Stimulated activated CD4-positive, alpha-beta T cell treated with anti-CD3 and anti-CD28 coated beads, Interleukin-12 subunit alpha, Interleukin-12 subunit beta, amount 100 ng/mL, for 48 hours (primary cell): ENCODE data around the gene POLA1.
"Not testable (repeated sequence)": the region's sequence is repeated elsewhere in the genome, so short reads cannot be mapped to it uniquely, and the experiment has no call there.

ENCODE experiments used
- DNase-seq, 3 donors: peaks; one replicate each; pipeline ENCODE4 v3.0.0-alpha.2; 2020; ENCODE audit warnings: low read depth in 2 of 3, low spot score in 1 of 3

The POLA1 gene, protein sequence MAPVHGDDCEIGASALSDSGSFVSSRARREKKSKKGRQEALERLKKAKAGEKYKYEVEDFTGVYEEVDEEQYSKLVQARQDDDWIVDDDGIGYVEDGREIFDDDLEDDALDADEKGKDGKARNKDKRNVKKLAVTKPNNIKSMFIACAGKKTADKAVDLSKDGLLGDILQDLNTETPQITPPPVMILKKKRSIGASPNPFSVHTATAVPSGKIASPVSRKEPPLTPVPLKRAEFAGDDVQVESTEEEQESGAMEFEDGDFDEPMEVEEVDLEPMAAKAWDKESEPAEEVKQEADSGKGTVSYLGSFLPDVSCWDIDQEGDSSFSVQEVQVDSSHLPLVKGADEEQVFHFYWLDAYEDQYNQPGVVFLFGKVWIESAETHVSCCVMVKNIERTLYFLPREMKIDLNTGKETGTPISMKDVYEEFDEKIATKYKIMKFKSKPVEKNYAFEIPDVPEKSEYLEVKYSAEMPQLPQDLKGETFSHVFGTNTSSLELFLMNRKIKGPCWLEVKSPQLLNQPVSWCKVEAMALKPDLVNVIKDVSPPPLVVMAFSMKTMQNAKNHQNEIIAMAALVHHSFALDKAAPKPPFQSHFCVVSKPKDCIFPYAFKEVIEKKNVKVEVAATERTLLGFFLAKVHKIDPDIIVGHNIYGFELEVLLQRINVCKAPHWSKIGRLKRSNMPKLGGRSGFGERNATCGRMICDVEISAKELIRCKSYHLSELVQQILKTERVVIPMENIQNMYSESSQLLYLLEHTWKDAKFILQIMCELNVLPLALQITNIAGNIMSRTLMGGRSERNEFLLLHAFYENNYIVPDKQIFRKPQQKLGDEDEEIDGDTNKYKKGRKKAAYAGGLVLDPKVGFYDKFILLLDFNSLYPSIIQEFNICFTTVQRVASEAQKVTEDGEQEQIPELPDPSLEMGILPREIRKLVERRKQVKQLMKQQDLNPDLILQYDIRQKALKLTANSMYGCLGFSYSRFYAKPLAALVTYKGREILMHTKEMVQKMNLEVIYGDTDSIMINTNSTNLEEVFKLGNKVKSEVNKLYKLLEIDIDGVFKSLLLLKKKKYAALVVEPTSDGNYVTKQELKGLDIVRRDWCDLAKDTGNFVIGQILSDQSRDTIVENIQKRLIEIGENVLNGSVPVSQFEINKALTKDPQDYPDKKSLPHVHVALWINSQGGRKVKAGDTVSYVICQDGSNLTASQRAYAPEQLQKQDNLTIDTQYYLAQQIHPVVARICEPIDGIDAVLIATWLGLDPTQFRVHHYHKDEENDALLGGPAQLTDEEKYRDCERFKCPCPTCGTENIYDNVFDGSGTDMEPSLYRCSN (N-terminal part only)

DNA sequence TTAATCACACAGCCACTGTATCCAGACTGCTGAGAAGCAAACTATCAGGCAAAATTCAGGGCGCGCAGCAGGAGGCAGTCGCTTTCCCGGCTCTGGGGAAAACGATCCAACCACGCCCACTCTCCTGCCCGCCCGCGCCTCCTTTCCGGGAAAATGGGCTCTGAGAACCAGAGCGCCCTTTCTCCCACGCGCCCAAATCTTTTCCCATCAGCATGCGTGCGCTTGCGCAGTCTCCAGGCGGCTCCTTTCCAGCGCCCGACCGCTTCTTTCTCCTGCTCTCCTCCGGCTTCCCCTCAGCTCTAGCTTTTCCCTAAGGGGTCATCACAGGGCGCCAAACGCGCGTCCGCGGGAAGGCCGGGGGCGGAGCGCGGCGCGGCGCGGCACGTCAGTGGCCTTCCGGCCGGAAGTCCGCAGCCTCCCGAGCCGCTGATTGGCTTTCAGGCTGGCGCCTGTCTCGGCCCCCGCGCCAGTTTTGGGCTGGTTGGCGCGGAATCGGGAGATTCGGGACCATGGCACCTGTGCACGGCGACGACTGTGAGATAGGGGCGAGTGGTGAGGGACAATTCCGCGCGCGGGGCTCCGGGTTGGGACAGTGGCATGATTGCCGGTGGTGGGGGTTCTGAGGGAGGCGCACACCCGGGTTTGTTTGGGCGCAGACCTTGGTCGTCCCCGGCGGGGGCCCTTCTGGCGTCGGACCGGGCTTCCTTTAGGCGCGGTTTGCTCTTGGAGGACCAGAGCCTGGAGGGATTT is at the start of gene POLA1:
Gene POLA1, plus strand, starts transcription at position 466 of the 750 bp plus-strand sequence. Its CDS starts 44 bp downstream, at position 510.
- peak; percentile 66 to 81 (median 77) for DNase-seq

GRCh38 chrX:24646006-24646405 is 47.7 kb upstream of the POLA1 start:
- no peak for DNase-seq

GRCh38 chrX:24646745-24647182 is 47.0 kb upstream of the POLA1 start:
- DNase-seq = no peak

DNA sequence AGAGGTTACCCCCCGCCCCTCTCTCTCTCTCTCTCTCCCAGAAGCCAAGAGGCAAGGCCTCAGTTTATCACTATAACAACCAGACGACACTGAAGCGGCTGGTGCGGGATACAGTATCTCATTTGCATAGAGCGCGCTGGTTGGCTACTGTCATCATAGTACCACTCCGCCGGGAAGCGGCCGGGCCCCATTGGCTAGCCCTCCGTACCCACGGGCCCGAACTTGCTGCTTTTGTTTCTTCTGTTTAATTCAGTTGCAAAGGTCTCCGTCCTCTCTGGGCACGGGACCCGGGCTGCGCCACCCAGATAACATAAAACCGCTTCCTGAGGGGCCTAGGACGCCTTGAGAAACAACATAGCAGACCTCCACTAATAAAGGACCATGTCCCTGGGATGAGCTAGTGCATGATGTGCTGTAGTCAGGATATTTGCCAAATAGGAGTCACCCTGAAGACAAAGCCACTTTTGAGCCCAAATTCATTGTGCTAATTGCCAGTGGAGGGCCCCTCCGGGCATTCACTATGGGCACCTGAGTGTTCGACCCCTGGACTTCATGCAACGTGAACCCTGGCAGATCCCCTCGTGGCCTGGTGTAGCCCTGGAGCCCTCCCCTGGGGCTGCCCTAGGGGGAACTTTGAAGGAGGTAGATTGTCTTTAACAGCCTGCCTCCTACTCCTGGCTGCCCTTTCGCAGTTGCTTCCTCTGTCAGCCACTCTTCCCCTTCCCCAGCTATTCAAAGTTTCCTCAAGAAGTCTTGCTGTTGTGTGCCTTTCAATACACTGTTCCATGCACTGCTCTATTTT is 46.3 kb upstream of the POLA1 start, which contains the start of gene PCYT1B:
Gene PCYT1B, minus strand, starts transcription at position 91 of the 802 bp plus-strand sequence. CDS start 242 bp downstream, outside the sequence.
- DNase-seq = peak; percentile 26 to 38 (median 30)

DNA sequence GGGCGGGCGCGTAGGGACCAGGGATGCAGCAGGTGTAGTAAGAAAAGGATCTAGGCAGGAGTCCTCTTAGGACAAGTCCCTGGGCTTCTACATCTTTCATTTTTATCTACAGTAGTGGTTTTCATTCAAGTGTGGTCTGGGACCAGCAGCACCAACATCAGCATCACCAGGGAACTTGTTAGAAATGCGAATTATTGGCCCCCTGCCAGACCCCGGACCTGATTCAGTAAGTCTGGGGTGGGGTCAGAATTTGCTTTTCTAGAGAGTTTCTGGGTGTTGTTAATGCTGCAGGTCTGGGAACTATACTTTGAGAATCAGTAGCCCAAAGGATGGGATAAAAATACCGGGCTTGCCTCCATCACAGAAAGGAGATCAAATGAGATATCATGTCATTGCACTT is 45.2 kb upstream of the POLA1 start:
- no peak for DNase-seq

DNA sequence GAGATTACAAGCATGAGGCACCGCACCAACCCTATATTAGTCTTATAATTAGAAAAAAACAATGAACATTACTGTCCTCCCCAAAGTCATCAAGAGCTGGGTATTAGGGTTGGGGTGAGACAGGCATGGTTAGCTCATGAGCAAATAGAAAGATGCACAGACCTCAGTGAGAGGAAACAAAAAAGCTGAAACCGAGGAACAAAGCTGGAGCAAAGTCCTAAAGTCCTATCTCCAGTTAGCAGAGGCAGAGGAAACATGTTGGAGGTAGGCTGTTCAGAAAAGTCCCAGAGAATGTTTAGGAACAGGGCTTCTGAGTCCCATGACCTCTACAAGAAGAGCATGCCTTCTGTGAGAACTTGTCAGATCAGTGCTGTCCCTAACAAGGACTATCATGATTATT is 41.9 kb upstream of the POLA1 start:
- no peak for DNase-seq

GRCh38 chrX:24655679-24656078 is 38.0 kb upstream of the POLA1 start:
- not testable (repeated sequence) for DNase-seq

- DNase-seq = no peak
Measured at GRCh38 chrX:24657671-24658386, 35.9 kb upstream of the POLA1 start.

DNA sequence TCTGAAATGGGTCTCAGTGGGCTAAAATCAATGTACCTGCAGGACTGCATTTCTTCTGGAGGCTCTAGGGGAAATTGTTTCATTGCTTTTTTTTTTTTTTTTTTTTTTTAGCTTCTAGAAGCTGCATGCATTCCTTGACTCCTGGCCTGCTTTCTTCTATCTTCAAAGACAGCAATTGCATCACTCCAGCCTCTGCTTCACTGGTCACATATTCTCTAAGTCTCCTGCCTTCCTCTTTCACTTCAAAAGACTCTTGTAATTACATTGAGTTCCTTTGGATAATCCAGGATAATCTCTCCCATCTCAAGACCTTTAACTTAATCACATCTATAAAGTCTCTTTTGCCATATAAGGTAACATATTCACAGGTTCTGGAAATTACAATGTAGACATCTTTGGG is 35.3 kb upstream of the POLA1 start:
- no peak for DNase-seq

GRCh38 chrX:24659106-24659505 is 34.6 kb upstream of the POLA1 start:
- no peak for DNase-seq

DNA sequence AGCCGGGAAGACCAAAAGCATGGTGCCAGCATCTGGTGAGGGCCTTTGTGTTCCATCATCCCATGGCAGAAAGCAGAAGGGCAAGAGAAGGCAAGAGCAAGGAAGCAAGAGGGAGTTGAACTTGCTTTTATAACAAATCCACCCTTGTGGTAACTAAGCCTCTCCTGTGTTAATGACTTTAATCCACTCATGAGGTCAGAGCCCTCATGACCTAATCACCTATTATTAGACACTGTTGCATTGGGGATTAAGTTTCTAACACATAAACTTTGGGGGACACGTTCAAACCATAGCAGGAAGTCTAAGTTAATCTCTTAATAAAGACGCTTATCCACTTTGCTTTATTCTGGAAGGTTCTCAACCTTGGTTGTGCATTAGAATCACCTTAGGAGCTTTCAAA is 34.1 kb upstream of the POLA1 start:
- no peak for DNase-seq

GRCh38 chrX:24661292-24661691 is 32.4 kb upstream of the POLA1 start:
- DNase-seq = no peak

- no peak for DNase-seq
Measured at GRCh38 chrX:24662352-24662751, 31.4 kb upstream of the POLA1 start.

- no peak for DNase-seq
Measured at GRCh38 chrX:24668111-24668510, 25.6 kb upstream of the POLA1 start.

DNA sequence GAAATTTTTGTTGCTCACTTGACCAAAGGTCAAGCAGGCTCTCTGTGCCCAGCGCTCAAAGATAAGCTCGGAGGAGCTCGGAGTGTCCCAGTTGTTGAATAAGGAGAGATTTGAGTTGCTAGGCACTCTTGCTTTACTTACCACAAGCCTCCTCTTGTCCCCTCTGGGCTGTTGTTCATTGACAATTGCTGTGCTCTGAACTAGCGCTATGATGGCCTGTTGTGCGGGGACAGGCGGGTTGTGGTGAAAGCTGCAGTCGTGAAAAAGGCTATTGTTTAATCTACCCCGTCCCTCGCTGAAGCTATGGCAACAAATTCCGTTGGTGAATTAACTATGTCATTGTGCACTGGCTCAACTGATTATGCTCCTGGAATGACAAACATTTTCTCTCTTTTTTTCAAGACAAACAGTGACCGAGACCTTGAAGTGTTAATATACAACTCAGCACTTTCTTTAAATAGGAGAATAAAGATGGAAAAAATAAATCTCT is 21.0 kb upstream of the POLA1 start:
- DNase-seq = no peak

- DNase-seq = no peak
Measured at GRCh38 chrX:24673424-24673823, 20.3 kb upstream of the POLA1 start.

DNA sequence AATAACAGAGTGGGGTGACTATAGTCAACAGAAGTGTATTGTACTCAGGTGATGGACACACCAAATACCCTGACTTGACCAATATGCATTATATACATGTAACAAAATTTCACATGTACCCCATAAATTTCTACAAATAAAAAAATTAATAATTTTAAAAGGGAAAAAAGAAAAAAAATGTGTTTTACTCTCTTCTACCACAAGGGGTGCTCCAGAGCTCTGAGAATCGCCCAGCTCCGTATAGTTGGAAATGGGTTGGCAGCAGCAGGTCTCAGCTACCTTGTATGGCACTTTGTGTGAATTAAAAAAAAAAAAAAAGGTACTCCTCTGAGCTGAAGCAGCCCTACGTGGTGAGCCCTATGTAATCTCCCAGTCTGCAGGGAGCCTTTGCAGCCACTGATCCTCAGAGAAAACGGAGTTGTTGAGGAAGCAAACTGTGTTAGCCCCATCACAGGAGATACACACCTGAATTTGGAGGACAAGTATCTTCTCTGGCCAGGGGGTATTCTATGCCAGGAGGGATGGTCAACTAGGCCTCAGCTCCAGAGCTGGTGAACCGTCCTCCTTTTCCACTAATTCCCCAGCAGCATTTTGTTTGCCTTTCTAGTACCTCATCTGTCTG is 17.2 kb upstream of the POLA1 start:
- no peak for DNase-seq
